HepG2 (cell line): ENCODE results near the gene SENP5. TPM values are rescaled to one million over a fixed set of nuclear protein-coding genes. Genes with fewer than 3 reads are reported as not detected.

Experiments
- BCL3 ChIP-seq: sonication (generic); formaldehyde crosslinking; IDR thresholded peaks from 2 replicates; pipeline ENCODE4 v1.5.1; 2020; ENCODE audit warnings: mild to moderate bottlenecking, missing genetic modification reagents, moderate library complexity
- CEBPB ChIP-seq: IDR thresholded peaks from 2 replicates; pipeline ENCODE4 v1.6.1; 2011; ENCODE audit warnings: low read depth, low read length, improper control_type of control experiment, borderline replicate concordance
- CENPX ChIP-seq: sonication (generic); formaldehyde crosslinking; IDR thresholded peaks from 2 replicates; pipeline ENCODE4 v1.9.0; 2021; ENCODE audit warnings: mild to moderate bottlenecking, missing genetic modification reagents, moderate library complexity
- CHD2 ChIP-seq: IDR thresholded peaks from 2 replicates; pipeline ENCODE4 v1.6.1; 2011; ENCODE audit warnings: low read depth, low read length, improper control_type of control experiment
- DNMT3B ChIP-seq: conservative IDR thresholded peaks from 2 replicates; pipeline ENCODE4 v1.6.1; 2016; ENCODE audit warnings: missing biosample characterization, control low read depth
- HNRNPK ChIP-seq: fragments of 200-400 bp; formaldehyde crosslinking; IDR thresholded peaks from 2 replicates; pipeline ENCODE4 v1.6.1; 2018; ENCODE audit warnings: low read length, low read depth, moderate library complexity, mild to moderate bottlenecking; ENCODE audit not compliant: poor library complexity, severe bottlenecking
- KAT2B ChIP-seq: fragments of 150-350 bp; IDR thresholded peaks from 2 replicates; pipeline ENCODE4 v1.6.1; 2014; ENCODE audit warnings: low read depth, low read length, borderline replicate concordance
- SMAD9 ChIP-seq: sonication (generic); formaldehyde crosslinking; IDR thresholded peaks from 2 replicates; pipeline ENCODE4 v1.5.1; 2020; ENCODE audit warnings: mild to moderate bottlenecking, missing genetic modification reagents
- TFDP2 ChIP-seq: sonication (generic); formaldehyde crosslinking; IDR thresholded peaks from 2 replicates; pipeline ENCODE4 v1.4.0; 2020; ENCODE audit warnings: missing genetic modification reagents
- ZBTB43 ChIP-seq: sonication (generic); formaldehyde crosslinking; conservative IDR thresholded peaks from 2 replicates; pipeline ENCODE4 v1.4.0; 2020; ENCODE audit warnings: missing genetic modification reagents
- ZFP37 ChIP-seq: sonication (generic); formaldehyde crosslinking; IDR thresholded peaks from 2 replicates; pipeline ENCODE4 v1.4.0; 2020; ENCODE audit warnings: missing genetic modification reagents, borderline replicate concordance
- ZNF20 ChIP-seq: sonication (generic); formaldehyde crosslinking; IDR thresholded peaks from 2 replicates; pipeline ENCODE4 v1.4.0; 2020; ENCODE audit warnings: mild to moderate bottlenecking, moderate library complexity, missing genetic modification reagents
- ZNF205 ChIP-seq: IDR thresholded peaks from 2 replicates; pipeline ENCODE4 v1.6.1; 2018; ENCODE audit warnings: missing biosample characterization, missing genetic modification reagents
- ZNF207 ChIP-seq: fragments of 450-650 bp; IDR thresholded peaks from 2 replicates; pipeline ENCODE4 v1.6.1; 2016; ENCODE audit warnings: antibody characterized with exemption, borderline replicate concordance
- ZNF580 ChIP-seq: IDR thresholded peaks from 2 replicates; pipeline ENCODE4 v1.6.1; 2016; ENCODE audit warnings: low read depth, borderline replicate concordance
- ZNF709 ChIP-seq: sonication (generic); formaldehyde crosslinking; IDR thresholded peaks from 2 replicates; pipeline ENCODE4 v1.5.0; 2020; ENCODE audit warnings: mild to moderate bottlenecking, missing genetic modification reagents
- ZNF761 ChIP-seq: sonication (generic); formaldehyde crosslinking; conservative IDR thresholded peaks from 2 replicates; pipeline ENCODE4 v1.4.0; 2020; ENCODE audit warnings: mild to moderate bottlenecking, missing genetic modification reagents
- ZNF773 ChIP-seq: sonication (generic); formaldehyde crosslinking; IDR thresholded peaks from 2 replicates; pipeline ENCODE4 v1.4.0; 2020; ENCODE audit warnings: missing genetic modification reagents, borderline replicate concordance
- polyA plus RNA-seq, 8 experiments: library from polyadenylated mRNA; depleted of rRNA in 3 of 8; stranded (reverse) in 7 of 8; unstranded in 1 of 8; fragments of >200 nt; fragmentation: Illumina TruSeq in 4 of 8; extraction: Trizol in 4 of 8; gene quantifications; 2 replicates each; pipeline versions ENCODE4 v1.2.1 to v1.2.3, GENCODE V29; 2011 to 2016; ENCODE audit warnings: low read depth in 4 of 8, missing spikeins in 1 of 8, mixed read lengths in 1 of 8; ENCODE audit not compliant: insufficient read depth in 1 of 8
- total RNA-seq, 5 experiments: library from RNA; depleted of rRNA; stranded (reverse); fragments of >200 nt; fragmentation: Illumina TruSeq; extraction: Trizol; gene quantifications; 2 replicates each; pipeline ENCODE4 v1.2.3, GENCODE V29; 2016; ENCODE audit warnings: low read depth in 1 of 5
- TF ChIP-seq, protein P1 (sequence below): IDR thresholded peaks from 2 replicates; pipeline ENCODE4 v1.6.1; 2018; ENCODE audit warnings: missing genetic modification reagents
- TF ChIP-seq, protein P2 (sequence below): sonication (generic); formaldehyde crosslinking; IDR thresholded peaks from 2 replicates; pipeline ENCODE4 v1.4.0; 2020; ENCODE audit warnings: low read depth, mild to moderate bottlenecking, missing genetic modification reagents
- TF ChIP-seq, protein P3 (sequence below), 2 experiments: fragments of 450-650 bp in 1 of 2; sonication (generic) in 1 of 2; formaldehyde crosslinking; IDR thresholded peaks; 2 replicates each; pipeline versions ENCODE4 v1.5.0 to v1.8.0; 2020 to 2022; ENCODE audit warnings: mild to moderate bottlenecking in 1 of 2, missing genetic modification reagents in 1 of 2

Gene SENP5
- total and polyA plus RNA-seq, 2 of the 13 experiments (the other 11 are each of a cell fraction or from before 2014, with no cell fraction given) = 17.6 to 30.9 TPM

DNA sequence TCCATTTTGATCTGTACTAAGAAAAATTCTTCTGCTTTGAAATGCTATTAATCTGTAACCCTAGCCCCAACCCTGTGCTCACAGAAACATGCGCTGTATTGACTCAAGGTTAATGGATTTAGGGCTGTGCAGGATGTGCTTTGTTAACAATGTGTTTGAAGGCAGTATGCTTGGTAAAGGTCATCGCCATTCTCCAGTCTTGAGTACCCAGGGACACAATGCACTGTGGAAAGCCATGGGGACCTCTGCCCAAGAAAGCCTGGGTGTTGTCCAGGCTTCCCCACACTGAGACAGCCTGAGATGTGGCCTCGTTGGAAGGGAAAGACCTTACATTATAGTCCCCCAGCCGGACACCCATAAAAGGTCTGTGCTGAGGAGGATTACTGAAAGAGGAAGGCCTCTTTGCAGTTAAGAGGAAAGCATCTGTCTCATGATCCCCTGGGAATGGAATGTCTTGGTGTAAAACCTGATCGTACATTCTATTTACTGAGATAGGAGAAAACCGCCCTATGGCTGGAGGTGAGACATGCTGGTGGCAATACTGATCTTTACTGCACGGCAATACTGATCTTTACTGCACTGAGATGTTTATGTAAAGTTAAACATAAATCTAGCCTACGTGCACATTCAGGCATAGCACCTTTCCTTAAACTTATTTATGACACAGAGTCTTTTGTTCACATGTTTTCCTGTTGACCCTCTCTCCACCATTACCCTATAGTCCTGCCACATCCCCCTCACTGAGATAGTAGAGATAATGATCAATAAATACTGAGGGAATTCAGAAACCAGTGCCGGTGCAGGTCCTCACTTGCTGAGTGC, 94.6 kb downstream of the SENP5 start (continued):
- TF ChIP-seq BCL3 = 0 out of 2 replicates have a peak, but pooled peaks have one; percentile 48
- TF ChIP-seq ZNF773 (CRISPR knock-in tag) = no peak
- TF ChIP-seq, protein P1, sequence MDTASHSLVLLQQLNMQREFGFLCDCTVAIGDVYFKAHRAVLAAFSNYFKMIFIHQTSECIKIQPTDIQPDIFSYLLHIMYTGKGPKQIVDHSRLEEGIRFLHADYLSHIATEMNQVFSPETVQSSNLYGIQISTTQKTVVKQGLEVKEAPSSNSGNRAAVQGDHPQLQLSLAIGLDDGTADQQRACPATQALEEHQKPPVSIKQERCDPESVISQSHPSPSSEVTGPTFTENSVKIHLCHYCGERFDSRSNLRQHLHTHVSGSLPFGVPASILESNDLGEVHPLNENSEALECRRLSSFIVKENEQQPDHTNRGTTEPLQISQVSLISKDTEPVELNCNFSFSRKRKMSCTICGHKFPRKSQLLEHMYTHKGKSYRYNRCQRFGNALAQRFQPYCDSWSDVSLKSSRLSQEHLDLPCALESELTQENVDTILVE (CRISPR knock-in tag) = peak; percentile 36; the same call in 1 of the 2 replicates
- TF ChIP-seq KAT2B = no peak
- TF ChIP-seq ZNF205 (CRISPR knock-in tag) = peak; percentile 24; the same call in 1 of the 2 replicates
- no peak for TF ChIP-seq TFDP2 (CRISPR knock-in tag)
- TF ChIP-seq ZNF709 = no peak
- 0 out of 2 replicates have a peak, but pooled peaks have one; percentile 14 for TF ChIP-seq ZNF761 (CRISPR knock-in tag)
- TF ChIP-seq, protein P2, sequence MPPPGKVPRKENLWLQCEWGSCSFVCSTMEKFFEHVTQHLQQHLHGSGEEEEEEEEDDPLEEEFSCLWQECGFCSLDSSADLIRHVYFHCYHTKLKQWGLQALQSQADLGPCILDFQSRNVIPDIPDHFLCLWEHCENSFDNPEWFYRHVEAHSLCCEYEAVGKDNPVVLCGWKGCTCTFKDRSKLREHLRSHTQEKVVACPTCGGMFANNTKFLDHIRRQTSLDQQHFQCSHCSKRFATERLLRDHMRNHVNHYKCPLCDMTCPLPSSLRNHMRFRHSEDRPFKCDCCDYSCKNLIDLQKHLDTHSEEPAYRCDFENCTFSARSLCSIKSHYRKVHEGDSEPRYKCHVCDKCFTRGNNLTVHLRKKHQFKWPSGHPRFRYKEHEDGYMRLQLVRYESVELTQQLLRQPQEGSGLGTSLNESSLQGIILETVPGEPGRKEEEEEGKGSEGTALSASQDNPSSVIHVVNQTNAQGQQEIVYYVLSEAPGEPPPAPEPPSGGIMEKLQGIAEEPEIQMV = peak; percentile 54; the same call in 1 of the 2 replicates
- TF ChIP-seq ZBTB43 (CRISPR knock-in tag) = no peak
- TF ChIP-seq ZNF580 = peak; percentile 73; the same call in 1 of the 2 replicates
- no peak for TF ChIP-seq ZNF207
- TF ChIP-seq, protein P3, sequence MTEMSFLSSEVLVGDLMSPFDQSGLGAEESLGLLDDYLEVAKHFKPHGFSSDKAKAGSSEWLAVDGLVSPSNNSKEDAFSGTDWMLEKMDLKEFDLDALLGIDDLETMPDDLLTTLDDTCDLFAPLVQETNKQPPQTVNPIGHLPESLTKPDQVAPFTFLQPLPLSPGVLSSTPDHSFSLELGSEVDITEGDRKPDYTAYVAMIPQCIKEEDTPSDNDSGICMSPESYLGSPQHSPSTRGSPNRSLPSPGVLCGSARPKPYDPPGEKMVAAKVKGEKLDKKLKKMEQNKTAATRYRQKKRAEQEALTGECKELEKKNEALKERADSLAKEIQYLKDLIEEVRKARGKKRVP (CRISPR knock-in tag; IDR thresholded peaks at IDR 0.05) = peak in 1 of 2 experiments; percentile 50; a peak in 1 of 4 replicates
- TF ChIP-seq CEBPB = no peak
- no peak for TF ChIP-seq ZFP37
- no peak for TF ChIP-seq SMAD9
- TF ChIP-seq ZNF20 = no peak
- no peak for TF ChIP-seq DNMT3B (CRISPR knock-in tag)
- no peak for TF ChIP-seq CENPX (CRISPR knock-in tag)
- TF ChIP-seq CHD2 = no peak
- TF ChIP-seq HNRNPK = no peak
